Hepatocyte (in vitro differentiated cells): ENCODE results near the gene KIF4A. TPM values are rescaled to one million over a fixed set of nuclear protein-coding genes. Genes with fewer than 3 reads are reported as not detected.
"Not testable (repeated sequence)": the region's sequence is repeated elsewhere in the genome, so short reads cannot be mapped to it uniquely, and the experiment has no call there.

Experiments used
- DNase-seq: peaks from one replicate; pipeline ENCODE4 v3.0.0-alpha.2; 2016; ENCODE audit warnings: low spot score
- H2AFZ ChIP-seq: fragments of 200-600 bp; sonication (generic); 2 replicates; pipeline ENCODE4 v1.6.0; 2016; ENCODE audit warnings: antibody characterized with exemption, mild to moderate bottlenecking
- H3K27ac ChIP-seq: fragments of 200-600 bp; sonication (generic); 2 replicates; pipeline ENCODE4 v1.5.1; 2016; ENCODE audit warnings: mild to moderate bottlenecking
- H3K27me3 ChIP-seq: fragments of 200-600 bp; sonication (generic); 2 replicates; pipeline ENCODE4 v1.6.1; 2016
- H3K36me3 ChIP-seq: fragments of 200-600 bp; sonication (generic); replicated peaks from 2 replicates; pipeline ENCODE4 v1.5.1; 2016; ENCODE audit warnings: low read depth; ENCODE audit not compliant: insufficient read depth
- H3K4me1 ChIP-seq: fragments of 200-600 bp; sonication (generic); 2 replicates; pipeline ENCODE4 v1.5.1; 2016; ENCODE audit warnings: mild to moderate bottlenecking, moderate library complexity; ENCODE audit not compliant: insufficient read depth
- H3K4me2 ChIP-seq: fragments of 200-600 bp; sonication (generic); 2 replicates; pipeline ENCODE4 v1.6.0; 2016
- H3K4me3 ChIP-seq: fragments of 200-600 bp; sonication (generic); 2 replicates; pipeline ENCODE4 v1.5.1; 2016; ENCODE audit warnings: mild to moderate bottlenecking
- H3K79me2 ChIP-seq: fragments of 200-600 bp; sonication (generic); 2 replicates; pipeline ENCODE4 v1.6.0; 2017; ENCODE audit warnings: mild to moderate bottlenecking
- H3K9me2 ChIP-seq: fragments of 200-600 bp; sonication (generic); replicated peaks from 2 replicates; pipeline ENCODE4 v1.6.0; 2017; ENCODE audit warnings: mild to moderate bottlenecking; ENCODE audit not compliant: insufficient read depth
- H3K9me3 ChIP-seq: fragments of 200-600 bp; sonication (generic); 2 replicates; pipeline ENCODE4 v1.5.1; 2016; ENCODE audit warnings: low read depth, mild to moderate bottlenecking
- H4K20me1 ChIP-seq: fragments of 200-600 bp; sonication (generic); 2 replicates; pipeline ENCODE4 v1.6.0; 2016; ENCODE audit warnings: mild to moderate bottlenecking; ENCODE audit not compliant: insufficient read depth, poor library complexity, severe bottlenecking
- CTCF ChIP-seq: fragments of 200-600 bp; sonication (generic); IDR thresholded peaks from 2 replicates; pipeline ENCODE4 v1.5.1; 2016; ENCODE audit warnings: antibody characterized with exemption, mild to moderate bottlenecking; ENCODE audit not compliant: poor library complexity
- EZH2 ChIP-seq: fragments of 200-600 bp; sonication (generic); IDR thresholded peaks from 2 replicates; pipeline ENCODE4 v1.6.1; 2016; ENCODE audit warnings: antibody characterized with exemption, mild to moderate bottlenecking, borderline replicate concordance
- EZH2phosphoT487 ChIP-seq: fragments of 200-600 bp; sonication (generic); IDR thresholded peaks from one replicate; pipeline ENCODE4 v1.6.1; 2018; ENCODE audit warnings: antibody characterized with exemption, mild to moderate bottlenecking, low read depth, moderate library complexity; ENCODE audit not compliant: unreplicated experiment, severe bottlenecking
- WGBS: methylation state at CpG from one replicate; pipeline ENCODE4 v1.1.6; 2016; ENCODE audit warnings: low lambda C conversion rate; ENCODE audit errors: missing lambda C conversion rate; 5-methylcytosine and 5-hydroxymethylcytosine counted together
- polyA plus RNA-seq: library from polyadenylated mRNA; unstranded; fragments of >200 nt; fragmentation: Nextera tagmentation; extraction: Ambion mirVana; gene quantifications from 2 replicates; pipeline ENCODE4 v1.2.1, GENCODE V29; 2016
- total RNA-seq: library from RNA; depleted of rRNA; stranded (reverse); fragments of >200 nt; gene quantifications from 2 replicates; pipeline ENCODE4 v1.2.3, GENCODE V29; 2014

The KIF4A gene
- total and polyA plus RNA-seq, 2 experiments from 2014 or later, result 4.2 to 6.4 TPM

GRCh38 chrX:70338290-70338689 is 48.4 kb downstream of the KIF4A start:
- Histone ChIP-seq H3K36me3 (no peaks in the 10 kb centered on the region), H4K20me1 (no peaks in the 10 kb centered on the region), H3K27ac (no peak overlapping the region), H3K4me2 (no peak overlapping the region), H2AFZ (no peak overlapping the region), H3K4me1 (no peaks in the 10 kb centered on the region), H3K9me2 (no peaks in the 10 kb centered on the region), H3K27me3 (no peaks in the 10 kb centered on the region), H3K4me3 (no peak overlapping the region), H3K9me3 (no peaks in the 10 kb centered on the region), H3K79me2 (no peaks in the 10 kb centered on the region)
- 80% methylated on average over 4 of the region's 4 CpGs for WGBS
- no peak for TF ChIP-seq EZH2phosphoT487
- no peak for TF ChIP-seq CTCF
- no peak for TF ChIP-seq EZH2
- no peak for DNase-seq

DNA sequence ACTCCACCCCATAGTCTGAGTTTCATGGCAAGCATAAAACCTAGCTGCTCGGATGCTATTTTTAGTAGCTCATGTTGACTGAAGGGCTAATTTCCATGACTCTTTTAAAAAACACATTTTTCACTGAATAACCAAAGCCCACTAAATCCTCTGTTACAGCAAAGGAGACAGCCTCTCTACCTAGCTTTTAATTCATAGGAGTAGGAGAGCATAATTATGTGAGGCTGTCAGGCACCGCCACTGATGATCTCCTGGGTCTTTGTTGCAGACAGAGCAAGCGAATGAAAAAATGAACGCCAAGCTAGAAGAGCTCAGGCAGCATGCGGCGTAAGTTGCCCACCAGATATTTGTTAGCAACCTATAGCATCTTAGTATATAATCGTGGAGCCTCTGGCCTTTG is 53.5 kb downstream of the KIF4A start:
- Histone ChIP-seq H3K27ac (no peak overlapping the region), H3K9me3 (no peaks in the 10 kb centered on the region), H3K27me3 (no peaks in the 10 kb centered on the region), H3K4me2 (no peak overlapping the region), H3K79me2 (no peaks in the 10 kb centered on the region), H4K20me1 (no peaks in the 10 kb centered on the region), H3K36me3 (no peaks in the 10 kb centered on the region), H3K4me3 (no peak overlapping the region), H3K4me1 (no peaks in the 10 kb centered on the region), H2AFZ (no peak overlapping the region), H3K9me2 (no peaks in the 10 kb centered on the region)
- DNase-seq, result no peak
- TF ChIP-seq EZH2phosphoT487 (no peak), EZH2 (no peak), CTCF (no peak)
- WGBS, result 85% methylated on average over 7 of the region's 7 CpGs

DNA sequence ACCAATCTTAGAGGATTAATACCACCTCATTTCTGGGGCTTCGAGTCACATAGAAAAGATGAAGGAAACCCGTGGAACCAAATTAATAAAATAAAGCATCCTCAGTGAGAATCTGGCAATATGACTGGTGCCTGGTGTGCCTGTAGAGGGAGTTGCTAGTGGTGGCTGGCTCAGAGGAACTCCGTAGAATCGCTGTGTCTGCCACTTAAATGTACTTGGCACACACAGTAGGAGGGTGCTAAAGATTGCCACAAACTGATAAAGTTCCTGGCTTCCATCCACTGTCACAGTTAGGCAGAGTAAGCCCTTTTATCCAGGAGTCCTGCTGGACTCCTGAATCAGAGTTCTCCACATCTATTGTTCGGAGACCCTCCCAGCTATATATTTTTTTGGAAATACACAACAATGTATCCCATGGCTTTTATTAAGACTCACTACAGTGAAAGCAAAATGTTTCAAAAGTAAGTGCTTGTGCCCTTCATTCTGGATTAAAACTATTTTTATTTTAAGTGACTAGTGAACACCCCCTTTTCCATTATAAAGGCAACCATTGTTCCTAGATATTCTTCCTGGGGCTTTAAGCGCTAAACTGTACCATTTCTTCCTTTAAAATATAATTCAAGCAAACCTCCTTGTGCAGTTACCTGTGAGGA is 56.6 kb downstream of the KIF4A start:
- Histone ChIP-seq H3K4me1 (no peaks in the 10 kb centered on the region), H3K4me2 (no peak overlapping the region), H4K20me1 (no peaks in the 10 kb centered on the region), H3K79me2 (no peaks in the 10 kb centered on the region), H3K4me3 (no peak overlapping the region), H3K9me3 (no peaks in the 10 kb centered on the region), H2AFZ (no peak overlapping the region), H3K27ac (no peak overlapping the region), H3K9me2 (no peaks in the 10 kb centered on the region), H3K36me3 (no peaks in the 10 kb centered on the region), H3K27me3 (no peaks in the 10 kb centered on the region)
- WGBS, result 88% methylated on average over 6 of the region's 6 CpGs
- no peak for TF ChIP-seq EZH2phosphoT487
- no peak for TF ChIP-seq CTCF
- no peak for TF ChIP-seq EZH2
- no peak for DNase-seq

GRCh38 chrX:70348825-70349224 is 58.9 kb downstream of the KIF4A start:
- not testable (repeated sequence) for H3K27me3 ChIP-seq, H3K27ac ChIP-seq, H3K36me3 ChIP-seq, H3K9me3 ChIP-seq, H4K20me1 ChIP-seq, H3K9me2 ChIP-seq, H3K4me3 ChIP-seq, H2AFZ ChIP-seq, DNase-seq, H3K4me1 ChIP-seq, H3K4me2 ChIP-seq, H3K79me2 ChIP-seq
- 96% methylated on average over 6 of the region's 26 CpGs for WGBS

GRCh38 chrX:70349367-70350125 is 59.6 kb downstream of the KIF4A start:
- H3K4me2 ChIP-seq, H3K4me3 ChIP-seq, H3K27ac ChIP-seq, H3K79me2 ChIP-seq, H4K20me1 ChIP-seq, H2AFZ ChIP-seq, H3K4me1 ChIP-seq, H3K9me3 ChIP-seq, H3K36me3 ChIP-seq, H3K27me3 ChIP-seq, DNase-seq, H3K9me2 ChIP-seq: not testable (repeated sequence)
- WGBS, result 93% methylated on average over 18 of the region's 55 CpGs
